GM21529 (cell line): ENCODE data around the gene ABCD1.

Experiments used
- ATAC-seq: cut with Tn5 transposase; IDR thresholded peaks from one replicate; pipeline ENCODE4 v1.9.1; 2021; ENCODE audit not compliant: unreplicated experiment

Gene ABCD1

DNA sequence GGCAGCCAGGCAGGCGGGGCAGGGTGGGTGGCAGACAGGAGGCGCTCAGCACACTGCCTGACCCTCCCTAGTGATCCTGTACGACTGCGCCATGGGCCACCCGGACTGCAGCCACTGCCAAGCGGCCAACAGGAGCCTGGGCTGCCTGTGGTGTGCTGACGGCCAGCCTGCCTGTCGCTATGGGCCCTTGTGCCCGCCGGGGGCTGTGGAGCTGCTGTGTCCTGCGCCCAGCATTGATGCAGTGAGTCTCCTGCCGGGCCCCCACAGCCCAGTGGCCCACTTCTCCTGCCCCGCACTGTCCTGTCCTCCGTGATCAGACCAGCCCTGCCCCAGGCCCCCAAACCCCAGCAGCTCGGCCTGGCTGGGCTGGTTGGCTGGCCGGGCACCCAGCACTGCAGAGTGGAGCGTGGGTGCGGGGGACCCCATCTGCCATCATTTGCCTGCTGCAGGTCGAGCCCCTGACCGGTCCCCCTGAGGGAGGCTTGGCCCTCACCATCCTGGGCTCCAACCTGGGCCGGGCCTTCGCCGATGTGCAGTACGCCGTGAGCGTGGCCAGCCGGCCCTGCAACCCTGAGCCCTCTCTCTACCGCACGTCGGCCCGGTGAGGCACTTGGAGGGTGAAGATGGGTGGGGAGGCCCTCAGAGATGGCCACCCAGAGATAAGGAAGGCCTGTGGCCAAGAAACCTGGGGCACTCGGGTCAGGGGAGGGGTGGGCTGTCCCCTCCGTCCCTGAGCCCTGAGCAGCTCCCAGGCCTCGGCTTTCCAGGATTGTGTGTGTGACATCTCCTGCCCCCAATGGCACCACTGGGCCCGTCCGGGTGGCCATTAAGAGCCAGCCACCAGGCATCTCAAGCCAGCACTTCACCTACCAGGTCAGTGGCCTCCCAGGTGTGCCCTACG is 47.0 kb downstream of the ABCD1 start:
- ATAC-seq: no peak

DNA sequence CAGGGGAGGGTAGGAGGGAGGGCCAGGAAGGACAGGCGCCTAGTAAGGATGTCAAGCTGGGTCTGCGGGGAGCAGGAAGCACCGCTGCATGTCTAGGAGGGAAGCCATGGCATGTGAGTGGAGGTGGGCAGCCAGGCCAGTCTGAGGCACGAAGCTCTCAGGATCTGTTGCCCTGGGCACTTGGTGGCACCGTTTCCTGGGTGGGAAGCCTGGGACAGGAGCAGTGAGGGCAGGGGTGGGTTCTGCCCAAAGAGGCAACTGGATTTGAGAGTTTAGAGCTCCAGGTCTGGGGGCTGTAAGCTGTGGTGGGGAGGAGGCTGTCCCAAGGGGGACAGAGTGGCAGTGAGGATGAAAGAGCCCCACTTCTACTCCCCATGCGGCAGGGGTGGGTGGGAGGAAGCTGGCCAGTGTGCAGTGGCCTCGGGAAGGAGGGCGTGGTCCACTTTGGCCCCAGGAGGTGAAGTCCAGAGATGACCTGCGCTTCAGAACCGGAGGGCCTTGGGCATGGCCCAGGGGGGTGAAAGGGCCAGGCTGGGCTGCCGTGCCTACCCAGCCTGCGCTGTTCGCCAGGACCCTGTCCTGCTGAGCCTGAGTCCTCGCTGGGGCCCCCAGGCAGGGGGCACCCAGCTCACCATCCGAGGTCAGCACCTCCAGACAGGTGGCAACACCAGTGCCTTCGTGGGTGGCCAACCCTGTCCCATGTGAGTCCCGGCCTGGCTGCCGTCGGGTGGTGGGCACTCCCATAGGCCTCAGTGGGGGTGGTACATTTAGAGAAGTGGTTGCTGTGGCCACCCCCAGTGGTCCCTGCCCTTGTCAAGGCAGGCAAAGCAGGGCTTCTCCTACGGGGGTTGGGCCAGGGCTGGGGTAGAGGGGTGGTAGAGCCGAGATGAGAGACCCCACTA is 47.9 kb downstream of the ABCD1 start:
- ATAC-seq: no peak

- no peak for ATAC-seq
Measured at GRCh38 chrX:153773218-153773611, 48.6 kb downstream of the ABCD1 start.

GRCh38 chrX:153773741-153774575 is 49.3 kb downstream of the ABCD1 start:
- no peak for ATAC-seq

DNA sequence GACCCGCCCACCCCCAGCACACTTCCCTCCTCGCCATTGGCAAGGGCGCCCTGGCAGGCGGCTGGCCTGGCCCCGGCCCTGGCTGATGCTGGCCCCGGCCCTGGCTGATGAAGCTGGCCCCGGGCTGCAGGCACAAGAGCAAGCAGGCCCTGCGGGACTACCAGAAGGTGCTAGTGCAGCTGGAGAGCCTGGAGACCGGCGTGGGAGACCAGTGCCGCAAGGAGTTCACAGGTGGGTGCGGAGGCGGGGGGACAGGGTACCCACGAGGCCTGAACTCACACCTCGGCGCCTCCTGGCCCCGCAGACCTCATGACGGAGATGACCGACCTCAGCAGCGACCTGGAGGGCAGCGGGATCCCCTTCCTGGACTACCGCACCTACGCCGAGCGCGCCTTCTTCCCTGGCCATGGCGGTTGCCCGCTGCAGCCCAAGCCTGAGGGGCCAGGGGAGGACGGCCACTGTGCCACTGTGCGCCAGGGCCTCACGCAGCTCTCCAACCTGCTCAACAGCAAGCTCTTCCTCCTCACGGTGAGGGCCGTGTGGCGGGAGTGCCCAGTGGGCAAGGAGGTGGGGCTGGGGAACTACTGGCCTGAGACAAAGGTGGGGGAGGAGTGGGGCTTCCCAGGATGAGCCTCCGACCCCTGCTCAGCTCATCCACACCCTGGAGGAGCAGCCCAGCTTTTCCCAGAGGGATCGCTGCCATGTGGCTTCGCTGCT is 50.1 kb downstream of the ABCD1 start:
- ATAC-seq: no peak

GRCh38 chrX:153775293-153776119 is 50.9 kb downstream of the ABCD1 start:
- no peak for ATAC-seq

DNA sequence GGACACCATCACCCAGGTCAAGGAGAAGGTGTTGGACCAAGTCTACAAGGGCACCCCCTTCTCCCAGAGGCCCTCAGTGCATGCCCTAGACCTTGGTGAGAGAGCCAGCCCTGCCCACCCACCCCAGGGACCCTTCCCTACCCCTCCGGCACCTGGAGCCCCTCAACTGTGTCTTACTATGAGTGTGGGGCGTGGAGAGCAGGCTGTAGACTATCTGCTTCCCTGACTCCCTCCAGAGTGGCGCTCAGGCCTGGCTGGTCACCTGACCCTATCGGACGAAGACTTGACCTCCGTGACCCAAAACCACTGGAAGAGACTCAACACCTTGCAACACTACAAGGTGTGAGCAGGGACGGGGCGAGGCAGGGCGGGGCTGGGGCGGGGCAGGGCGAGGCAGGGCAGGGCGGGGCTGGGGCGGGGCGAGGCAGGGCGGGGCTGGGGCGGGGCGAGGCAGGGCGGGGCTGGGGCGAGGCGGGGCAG is 51.5 kb downstream of the ABCD1 start:
- no peak for ATAC-seq

DNA sequence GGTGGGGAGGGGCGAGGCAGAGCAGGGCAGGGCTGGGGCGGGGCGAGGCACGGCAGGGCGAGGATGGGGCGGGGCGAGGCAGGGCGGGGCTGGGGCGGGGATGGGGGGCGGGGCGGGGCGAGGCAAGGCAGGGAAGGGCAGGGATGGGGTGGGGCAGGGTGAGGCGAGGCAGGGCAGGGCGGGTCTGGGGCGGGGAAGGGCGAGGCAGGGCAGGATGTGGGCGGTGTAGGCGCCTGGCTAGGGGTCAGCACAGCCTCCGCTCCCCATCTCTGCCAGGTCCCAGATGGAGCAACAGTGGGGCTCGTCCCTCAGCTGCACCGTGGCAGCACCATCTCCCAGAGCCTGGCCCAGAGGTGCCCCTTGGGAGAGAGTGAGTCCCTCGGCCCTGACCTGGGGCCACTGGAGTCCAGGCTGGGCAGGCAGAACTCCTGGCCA is 52.0 kb downstream of the ABCD1 start:
- no peak for ATAC-seq

- ATAC-seq: no peak
Measured at GRCh38 chrX:153777261-153778090, 52.8 kb downstream of the ABCD1 start.

DNA sequence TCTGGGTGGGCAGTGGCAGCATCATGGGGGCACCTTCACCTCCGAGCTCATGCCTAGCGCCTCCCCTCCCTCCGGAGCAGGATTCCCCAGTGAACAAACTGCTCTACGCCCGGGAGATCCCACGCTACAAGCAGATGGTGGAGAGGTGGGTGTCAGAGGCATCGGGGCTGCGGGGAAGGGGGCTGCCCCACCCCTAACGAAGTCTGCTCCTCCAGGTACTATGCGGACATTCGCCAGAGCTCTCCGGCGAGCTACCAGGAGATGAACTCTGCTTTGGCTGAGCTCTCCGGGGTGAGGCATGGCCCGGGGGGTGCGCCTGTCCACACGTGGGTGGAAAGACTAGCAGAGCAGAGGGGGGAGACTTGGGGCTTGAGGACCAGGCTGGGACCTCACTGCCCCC is 53.5 kb downstream of the ABCD1 start:
- ATAC-seq: no peak

- no peak for ATAC-seq
Measured at GRCh38 chrX:153778684-153779101, 54.0 kb downstream of the ABCD1 start.

DNA sequence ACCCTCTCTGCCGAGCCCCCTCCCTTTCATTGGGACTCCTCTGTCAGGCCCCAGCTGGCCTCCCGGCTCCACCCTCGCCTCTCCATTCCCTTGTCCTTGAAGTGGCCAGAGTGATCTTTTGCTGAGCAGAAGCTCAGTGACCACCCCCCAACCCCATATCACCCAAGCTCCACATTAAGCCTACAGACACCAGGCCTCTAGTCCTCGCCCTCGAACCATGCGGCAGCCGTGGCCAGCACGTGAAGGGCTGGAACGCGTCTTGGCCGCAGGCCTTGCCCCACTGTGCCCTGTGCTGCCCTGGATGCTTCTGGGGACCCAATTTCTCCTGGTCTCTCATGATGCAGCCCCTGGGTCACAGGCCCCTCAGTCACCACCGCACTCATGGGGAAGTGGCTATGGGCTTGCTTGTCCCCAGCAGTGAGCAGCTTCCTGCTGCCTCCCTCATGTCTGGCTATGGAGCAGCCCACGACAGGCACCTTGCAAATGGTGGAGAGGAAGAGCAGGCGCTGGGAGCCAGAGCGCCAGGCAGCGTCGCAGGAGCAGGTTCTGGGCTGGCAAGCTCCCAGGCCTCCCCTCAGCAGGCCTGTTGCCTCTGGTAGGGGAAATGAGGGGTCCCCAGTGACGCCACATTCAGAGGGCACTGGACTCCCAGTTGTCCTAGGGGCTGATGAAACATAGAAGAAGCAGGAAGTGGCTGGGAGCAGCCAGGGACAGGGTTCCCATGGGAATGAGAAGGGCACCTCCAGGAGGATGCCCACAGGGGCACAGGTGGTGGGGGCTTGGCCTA is 55.4 kb downstream of the ABCD1 start:
- ATAC-seq: no peak

- no peak for ATAC-seq
Measured at GRCh38 chrX:153780678-153781427, 56.2 kb downstream of the ABCD1 start, which contains the start of gene SRPK3. SRPK3 (plus strand) TSS chrX:153781041; CDS start chrX:153781087, 46 bp downstream.

DNA sequence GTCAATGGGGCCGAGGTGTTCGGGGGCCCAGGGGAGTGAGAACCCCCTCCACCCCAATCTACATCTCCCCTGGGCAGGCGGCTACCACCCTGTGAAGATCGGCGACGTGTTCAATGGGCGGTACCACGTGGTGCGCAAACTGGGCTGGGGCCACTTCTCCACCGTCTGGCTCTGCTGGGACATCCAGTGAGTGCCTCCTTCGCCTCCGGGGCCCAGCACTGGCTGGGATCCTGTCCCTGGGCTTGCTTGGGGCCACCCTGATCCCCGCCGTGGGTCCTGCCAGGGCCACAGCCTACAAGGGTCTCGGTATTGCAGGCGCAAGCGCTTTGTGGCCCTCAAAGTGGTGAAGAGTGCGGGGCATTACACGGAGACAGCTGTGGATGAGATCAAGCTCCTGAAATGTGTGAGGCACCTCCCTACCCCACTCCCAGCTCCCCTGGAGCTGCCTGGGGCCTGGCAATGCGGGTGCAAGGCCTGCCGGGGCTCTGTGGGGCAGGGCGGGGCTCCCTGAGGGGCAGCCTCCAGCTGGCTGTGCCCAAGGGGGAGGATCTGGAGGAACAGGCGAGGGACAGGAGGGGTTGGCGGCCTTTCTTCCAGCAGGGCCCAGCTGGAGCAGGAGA is 56.9 kb downstream of the ABCD1 start:
- no peak for ATAC-seq

GRCh38 chrX:153782313-153782712 is 57.7 kb downstream of the ABCD1 start:
- ATAC-seq: no peak

- ATAC-seq: no peak
Measured at GRCh38 chrX:153782871-153783270, 58.2 kb downstream of the ABCD1 start.
